Activated T-helper 1 cell treated with Interleukin-2 at 50 U/mL for 16 hours (primary cell): Measurements from ENCODE around the gene MAIP1.

ENCODE experiments used
- DNase-seq: peaks from one replicate; pipeline ENCODE4 v3.0.0-alpha.2; 2020; ENCODE audit warnings: low read depth

Gene MAIP1

GRCh38 chr2:199991691-199992090, 36.3 kb downstream of the MAIP1 start:
- DNase-seq: no peak

- DNase-seq: no peak
Observed at GRCh38 chr2:199992296-199992695, 36.9 kb downstream of the MAIP1 start.

GRCh38 chr2:199994371-199994770, 39.0 kb downstream of the MAIP1 start:
- no peak for DNase-seq

- DNase-seq: no peak
Observed at GRCh38 chr2:199994896-199995295, 39.5 kb downstream of the MAIP1 start.

- DNase-seq: no peak
Observed at GRCh38 chr2:199997296-199997695, 41.9 kb downstream of the MAIP1 start.

- DNase-seq: no peak
Observed at GRCh38 chr2:199999166-199999565, 43.8 kb downstream of the MAIP1 start.

- DNase-seq: no peak
Observed at GRCh38 chr2:200000444-200001163, 45.2 kb downstream of the MAIP1 start.

- DNase-seq: no peak
Observed at GRCh38 chr2:200003444-200003843, 48.1 kb downstream of the MAIP1 start.

- DNase-seq: no peak
Observed at GRCh38 chr2:200005675-200006074, 50.3 kb downstream of the MAIP1 start.

GRCh38 chr2:200007306-200007705, 51.9 kb downstream of the MAIP1 start:
- no peak for DNase-seq

GRCh38 chr2:200012401-200012800, 57.0 kb downstream of the MAIP1 start:
- no peak for DNase-seq
